HL-60/S4 (cell line): ENCODE results near the gene VSNL1.

ENCODE experiments used
- in situ Hi-C: fragments of 300-500 bp; cut with MboI; formaldehyde crosslinking; loops from 2 replicates; pipeline ENCODE4 v1.14.3; 2022; ENCODE audit warnings: low sequenced_read_pairs

Gene VSNL1

DNA sequence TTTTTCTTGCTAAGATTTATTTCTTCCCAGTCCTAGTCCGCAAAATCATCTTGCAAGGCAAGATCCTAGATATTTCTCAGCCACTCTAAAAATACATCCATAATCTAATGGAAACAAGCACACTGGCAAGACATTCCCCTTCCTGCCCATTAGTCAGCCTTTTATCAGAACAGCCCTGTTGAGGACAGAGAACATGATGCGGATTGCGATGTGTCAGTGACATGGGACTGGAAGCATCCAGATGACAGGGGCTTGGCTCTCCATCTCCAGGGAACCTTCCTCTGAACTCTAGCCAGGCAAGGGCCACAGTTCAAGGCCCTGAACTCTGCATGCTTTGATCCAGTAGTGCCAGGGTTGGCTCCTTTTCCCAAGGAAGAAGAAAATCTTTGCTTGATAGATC lies 70.0 kb downstream of the VSNL1 start:
- in situ Hi-C loops = no loop called here

DNA sequence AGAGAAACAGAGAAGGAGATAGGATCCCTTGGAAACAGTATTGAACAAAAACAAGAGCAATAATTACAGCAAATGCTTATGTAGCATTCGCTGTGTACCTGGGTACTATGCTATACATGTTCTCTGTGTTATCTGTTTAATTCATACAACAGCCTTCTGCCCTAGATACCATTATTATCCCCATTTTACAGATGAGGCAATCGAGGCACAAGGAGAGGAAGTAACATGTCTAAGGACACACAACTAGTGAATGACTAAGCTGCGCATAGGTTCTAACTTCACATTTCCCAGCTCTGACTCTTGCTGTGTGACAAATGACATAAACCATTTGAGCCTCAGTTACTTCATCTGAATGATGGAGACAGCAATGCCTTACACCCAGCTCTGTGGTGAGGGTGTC lies 70.5 kb downstream of the VSNL1 start:
- in situ Hi-C loops = no loop called here

GRCh38 chr2:17614174-17614930 lies 73.9 kb downstream of the VSNL1 start:
- in situ Hi-C loops = no loop called here

GRCh38 chr2:17615147-17615546 lies 74.7 kb downstream of the VSNL1 start:
- in situ Hi-C loops = no loop called here

DNA sequence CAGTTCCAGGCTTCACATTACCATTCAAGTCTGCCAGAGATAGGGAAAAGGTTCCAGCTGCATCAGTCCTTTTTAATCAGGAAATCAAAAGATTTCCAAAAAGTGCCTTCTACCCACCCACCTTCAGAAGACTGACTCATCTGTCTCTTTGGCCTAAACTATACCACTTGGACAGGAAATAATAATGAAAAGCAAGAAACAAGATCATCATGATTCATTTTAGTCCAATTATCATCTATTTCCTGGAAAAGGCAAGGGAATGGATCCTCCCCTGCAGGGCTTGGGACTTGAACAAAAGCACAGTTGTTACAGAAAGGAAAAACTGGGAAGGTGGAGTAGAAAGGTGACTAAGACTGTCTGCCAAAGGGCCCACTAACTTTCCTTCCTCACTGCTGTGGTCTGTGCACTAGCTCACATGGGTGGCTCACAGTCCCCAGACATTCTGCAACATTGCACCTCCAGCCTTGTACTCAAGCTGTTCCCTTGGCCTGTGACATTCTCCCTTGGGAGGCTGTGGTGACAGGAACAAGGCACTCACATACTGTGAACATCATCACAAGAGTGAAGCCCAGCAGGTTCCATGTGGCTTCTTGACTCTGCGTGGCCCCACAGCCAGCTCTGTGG lies 75.3 kb downstream of the VSNL1 start:
- in situ Hi-C loops = no loop called here

DNA sequence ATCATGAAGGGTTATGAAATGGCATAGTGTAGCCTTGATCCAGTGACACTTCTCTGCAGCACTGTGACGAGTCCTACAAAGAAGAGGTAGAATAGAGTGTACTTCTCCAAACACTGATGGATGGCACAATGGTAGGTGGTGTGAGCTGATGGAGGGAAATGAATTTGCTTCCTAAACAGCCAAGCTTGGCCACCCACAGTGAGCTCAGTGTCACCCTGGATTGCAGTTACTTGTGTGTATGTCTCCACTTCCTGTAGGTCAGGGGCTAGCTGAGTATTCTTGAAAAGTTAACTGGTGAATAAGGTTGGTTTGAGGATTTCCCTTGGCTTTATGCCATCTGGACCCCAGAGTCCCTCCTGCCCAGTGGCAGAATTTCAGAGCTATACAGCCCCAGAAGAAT lies 75.9 kb downstream of the VSNL1 start:
- in situ Hi-C loops = no loop called here

DNA sequence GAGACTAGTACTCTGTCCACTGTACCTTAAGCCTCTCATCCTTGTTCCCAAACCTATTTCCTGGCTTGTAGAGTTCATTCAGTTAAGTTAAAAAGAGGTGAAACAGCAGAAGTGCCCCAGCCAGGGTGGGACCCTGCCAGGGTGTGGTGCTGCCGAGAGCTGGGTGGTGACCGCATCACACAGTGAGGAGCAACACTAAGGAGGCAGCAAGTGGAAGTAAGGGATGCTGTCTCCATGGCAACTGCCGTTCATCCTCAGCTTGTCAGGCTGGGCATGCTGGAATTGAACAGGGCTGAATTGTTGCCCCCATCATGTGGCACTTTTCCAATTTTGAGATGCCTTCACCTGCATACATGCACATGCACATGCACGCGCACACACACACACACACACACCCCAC lies 77.0 kb downstream of the VSNL1 start:
- in situ Hi-C loops = no loop called here

GRCh38 chr2:17617955-17618354 lies 77.5 kb downstream of the VSNL1 start:
- in situ Hi-C loops = no loop called here

GRCh38 chr2:17620280-17620679 lies 79.8 kb downstream of the VSNL1 start:
- in situ Hi-C loops = no loop called here

DNA sequence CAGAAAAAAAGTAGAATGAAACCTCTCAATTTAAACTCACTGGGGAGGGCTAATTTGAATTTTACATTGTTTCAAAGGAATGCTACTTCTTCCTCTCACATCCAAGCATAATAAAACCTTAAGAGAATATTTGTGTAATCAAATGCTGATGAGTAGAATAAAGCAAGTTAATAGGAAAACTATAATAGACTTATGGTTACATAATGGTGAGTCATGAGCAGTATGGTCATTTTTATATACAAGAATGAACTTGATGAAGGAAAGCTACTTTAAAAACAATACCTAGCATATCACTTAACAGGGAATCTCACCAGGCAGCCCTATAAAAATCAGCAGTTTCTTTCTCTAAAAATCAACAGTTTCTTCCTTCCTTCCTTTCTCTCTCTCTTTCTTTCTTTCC lies 80.3 kb downstream of the VSNL1 start:
- in situ Hi-C loops = no loop called here

GRCh38 chr2:17621781-17622180 lies 81.3 kb downstream of the VSNL1 start:
- in situ Hi-C loops = no loop called here

DNA sequence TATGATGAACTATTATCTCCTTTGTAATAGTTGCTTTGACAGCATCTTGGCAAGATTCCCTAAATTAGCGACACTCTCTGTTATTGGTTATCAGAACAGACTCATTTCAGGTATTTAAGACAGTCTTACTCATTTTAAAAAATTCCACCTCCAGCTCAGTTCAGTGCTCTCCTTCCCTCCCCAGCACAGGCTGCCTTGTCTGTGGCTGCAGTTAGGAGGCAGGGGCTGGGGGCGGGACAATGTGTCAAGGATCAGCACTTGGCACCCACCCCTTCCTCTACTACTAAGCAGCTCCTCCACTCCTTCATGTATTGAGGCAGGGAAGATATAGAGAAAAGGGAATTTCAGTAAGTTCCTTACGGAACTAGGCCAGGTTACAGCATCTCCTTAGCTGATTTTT lies 85.0 kb downstream of the VSNL1 start:
- in situ Hi-C loops = loop anchor here (25.0 kb wide), 1 partner anchor 863 kb away; no protein-coding TSS in a partner anchor

GRCh38 chr2:17626986-17627385 lies 86.5 kb downstream of the VSNL1 start:
- in situ Hi-C loops = loop anchor here (25.0 kb wide), 1 partner anchor 865 kb away; no protein-coding TSS in a partner anchor

DNA sequence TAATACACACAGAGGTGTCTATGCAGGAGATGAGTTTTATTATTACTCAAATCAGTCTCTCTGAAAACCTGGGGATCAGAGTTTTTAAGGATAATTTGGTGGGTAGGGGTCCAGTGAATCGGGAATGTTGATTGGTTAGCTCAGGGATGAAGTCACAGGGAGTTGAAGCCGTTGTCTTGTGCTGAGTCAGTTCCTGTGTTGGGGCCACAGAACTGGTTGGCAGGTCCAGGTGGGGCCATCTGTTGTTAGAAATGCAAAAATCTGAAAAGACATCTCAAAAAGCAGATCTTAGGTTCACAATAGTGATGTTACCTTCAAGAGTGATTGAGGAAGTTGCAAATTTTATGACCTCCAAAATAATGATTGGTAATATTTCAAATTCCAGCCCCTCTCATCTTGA lies 86.9 kb downstream of the VSNL1 start:
- in situ Hi-C loops = loop anchor here (25.0 kb wide), 1 partner anchor 865 kb away; no protein-coding TSS in a partner anchor

DNA sequence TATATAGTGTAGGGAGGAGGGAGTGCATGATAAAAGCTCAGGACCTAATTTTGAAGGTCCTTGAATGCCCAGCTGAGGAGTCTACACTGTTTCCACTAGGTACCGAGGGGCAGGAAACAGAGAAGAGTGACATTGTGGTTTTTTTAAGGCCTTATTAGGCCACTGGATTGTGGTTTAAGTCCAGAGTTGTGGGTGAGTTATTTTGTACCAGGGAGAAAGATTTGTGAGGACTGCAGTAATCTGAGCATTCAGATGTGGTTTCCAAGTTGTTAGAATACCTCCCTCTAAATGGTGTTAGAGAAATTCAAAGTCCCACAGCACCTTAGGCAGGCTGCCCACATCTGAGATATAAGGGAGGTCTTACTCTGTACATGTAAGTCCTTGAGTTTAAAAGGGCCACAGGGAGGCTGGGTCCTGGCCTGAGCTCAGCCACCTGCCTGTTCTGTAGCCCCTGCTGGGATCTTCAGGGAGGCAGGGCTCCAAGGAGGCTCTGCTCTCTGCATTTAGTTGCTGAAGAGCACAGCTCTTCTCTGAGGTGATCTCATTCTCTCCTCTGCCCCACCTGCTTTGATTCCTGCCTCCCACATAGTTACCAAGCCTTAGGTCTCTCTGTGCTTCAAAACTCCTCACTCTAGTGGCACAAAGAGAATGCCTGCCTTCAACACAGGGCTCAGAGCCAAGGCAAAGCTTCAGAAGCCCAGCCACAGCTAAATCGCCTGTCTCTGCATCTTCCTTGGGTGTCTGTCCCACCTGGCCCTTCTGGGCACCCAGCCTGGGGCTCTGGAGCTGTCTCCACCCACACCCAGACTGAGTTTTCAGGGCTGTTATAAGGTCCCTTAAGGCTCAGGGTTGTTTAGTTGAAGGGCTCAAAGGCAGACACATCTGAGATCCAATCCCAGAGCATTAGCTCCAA lies 88.1 kb downstream of the VSNL1 start:
- in situ Hi-C loops = loop anchor here (25.0 kb wide), 1 partner anchor 866 kb away; no protein-coding TSS in a partner anchor

DNA sequence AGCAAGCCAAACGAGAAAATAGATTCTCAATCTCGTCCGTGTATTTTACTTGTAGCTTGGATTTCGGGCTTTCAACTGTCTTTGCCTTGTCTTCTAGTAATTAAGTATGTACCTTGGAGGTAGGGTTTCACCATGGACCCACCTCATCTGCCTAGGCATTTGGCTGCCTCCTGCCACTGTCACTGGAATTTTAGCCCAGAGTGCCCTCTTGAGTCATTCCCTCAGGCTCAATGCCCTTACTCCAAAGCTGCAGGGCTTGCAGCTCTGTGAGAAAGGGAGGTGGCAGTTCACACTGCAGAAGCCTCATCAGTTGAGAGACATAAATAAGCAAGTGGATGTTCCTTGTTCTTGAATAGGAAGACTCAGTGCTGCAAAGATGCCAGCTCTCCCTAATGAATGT lies 89.6 kb downstream of the VSNL1 start:
- in situ Hi-C loops = loop anchor here (25.0 kb wide), 1 partner anchor 868 kb away; no protein-coding TSS in a partner anchor

- in situ Hi-C loops = loop anchor here (25.0 kb wide), 1 partner anchor 873 kb away; no protein-coding TSS in a partner anchor
Measured at GRCh38 chr2:17634997-17635396, 94.5 kb downstream of the VSNL1 start.

DNA sequence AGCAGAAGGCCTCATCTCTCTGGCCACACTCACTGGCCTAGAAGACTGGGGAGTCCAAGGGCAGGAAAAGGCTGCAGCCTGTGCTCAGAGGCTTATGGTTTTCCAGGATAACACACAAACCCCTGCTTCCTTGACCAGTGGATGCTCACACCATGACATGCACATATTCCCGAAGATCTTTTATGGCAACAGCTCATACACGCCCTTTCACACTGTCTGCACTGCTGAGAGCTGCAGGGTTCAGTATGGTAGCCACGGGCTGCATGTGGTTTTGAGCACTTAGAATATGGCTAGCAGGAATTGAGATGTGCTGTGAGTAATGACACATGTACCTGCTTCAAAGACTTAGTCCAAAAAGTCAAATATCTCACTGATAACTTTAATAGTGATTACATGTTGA lies 95.8 kb downstream of the VSNL1 start:
- in situ Hi-C loops = loop anchor here (25.0 kb wide), 1 partner anchor 874 kb away; no protein-coding TSS in a partner anchor

DNA sequence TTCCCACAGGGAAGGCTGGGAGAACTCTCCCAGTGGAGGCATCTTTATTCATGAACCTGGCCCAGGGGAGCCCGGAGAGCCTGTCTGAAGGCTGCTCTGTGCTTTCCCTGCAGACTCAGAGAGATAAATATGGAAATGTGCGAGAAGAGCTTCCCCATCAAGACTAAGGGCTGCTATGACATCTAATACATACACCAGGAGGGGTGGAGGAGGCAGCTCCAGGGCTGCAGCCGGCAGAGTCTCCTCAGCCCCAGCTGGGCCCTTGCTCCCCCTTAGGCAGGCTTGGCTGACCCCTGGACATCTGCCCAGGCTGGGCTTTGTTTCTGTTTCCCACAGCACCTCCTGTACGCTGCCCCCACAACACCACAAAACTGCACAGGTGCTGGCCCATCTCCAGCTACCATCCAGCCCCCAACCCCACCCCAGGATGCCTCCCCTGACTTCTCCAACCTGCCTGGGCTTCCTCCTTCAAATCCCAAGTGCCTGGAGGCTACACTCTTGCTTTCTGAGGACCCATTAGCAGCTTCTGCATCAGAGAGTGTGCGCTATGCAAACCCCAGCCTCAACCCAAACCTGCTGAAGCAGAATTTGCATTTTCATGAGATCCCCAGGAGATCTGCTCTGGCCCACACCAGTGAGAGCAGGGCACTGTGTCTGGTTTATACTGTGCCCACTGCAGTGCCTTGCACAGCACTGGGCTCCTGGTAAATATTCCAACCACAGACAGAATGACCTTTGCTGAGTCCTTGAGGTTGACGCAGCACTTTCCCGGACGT lies 96.8 kb downstream of the VSNL1 start:
- in situ Hi-C loops = loop anchor here (25.0 kb wide), 1 partner anchor 875 kb away; no protein-coding TSS in a partner anchor

GRCh38 chr2:17638196-17638743 lies 97.8 kb downstream of the VSNL1 start:
- in situ Hi-C loops = loop anchor here (25.0 kb wide), 1 partner anchor 876 kb away; no protein-coding TSS in a partner anchor
